Stimulated activated CD4-positive, alpha-beta T cell treated with anti-CD3 and anti-CD28 coated beads, Interleukin-4, amount 100 ng/mL, for 48 hours (primary cell): Measurements from ENCODE around the gene HOMER1.

Source experiments
- DNase-seq, 2 donors: peaks; one replicate each; pipeline ENCODE4 v3.0.0-alpha.2; 2020; ENCODE audit warnings: low read depth in 2 of 2

Gene HOMER1

GRCh38 chr5:79513704-79514390 lies at the start of gene HOMER1:
Gene HOMER1 (minus strand): TSS chr5:79514134. CDS start chr5:79512774, 1,360 bp downstream.
- peak; percentile 54 to 61 for DNase-seq

GRCh38 chr5:79563247-79563590 lies 49.3 kb upstream of the HOMER1 start:
- DNase-seq: no peak

- DNase-seq: no peak
Observed at GRCh38 chr5:79562351-79563246, 48.7 kb upstream of the HOMER1 start.

GRCh38 chr5:79561525-79561893 lies 47.6 kb upstream of the HOMER1 start:
- DNase-seq: peak; percentile 9 to 16

- peak in 1 of 2 donors; percentile 18 for DNase-seq
Observed at GRCh38 chr5:79560771-79561524, 47.0 kb upstream of the HOMER1 start.

GRCh38 chr5:79555418-79555817 lies 41.5 kb upstream of the HOMER1 start:
- no peak for DNase-seq

- DNase-seq: no peak
Observed at GRCh38 chr5:79552984-79553383, 39.0 kb upstream of the HOMER1 start.

GRCh38 chr5:79547982-79548381 lies 34.0 kb upstream of the HOMER1 start:
- no peak for DNase-seq

- no peak for DNase-seq
Observed at GRCh38 chr5:79547429-79547822, 33.5 kb upstream of the HOMER1 start.

- no peak for DNase-seq
Observed at GRCh38 chr5:79546782-79547428, 33.0 kb upstream of the HOMER1 start.

- no peak for DNase-seq
Observed at GRCh38 chr5:79544131-79544530, 30.2 kb upstream of the HOMER1 start.

GRCh38 chr5:79540939-79541338 lies 27.0 kb upstream of the HOMER1 start:
- DNase-seq: no peak

GRCh38 chr5:79536193-79536906 lies 22.4 kb upstream of the HOMER1 start:
- no peak for DNase-seq

- no peak for DNase-seq
Observed at GRCh38 chr5:79535477-79536192, 21.7 kb upstream of the HOMER1 start.

- DNase-seq: no peak
Observed at GRCh38 chr5:79529110-79529509, 15.2 kb upstream of the HOMER1 start.

- DNase-seq: no peak
Observed at GRCh38 chr5:79527431-79527830, 13.5 kb upstream of the HOMER1 start.

- no peak for DNase-seq
Observed at GRCh38 chr5:79526928-79527327, 13.0 kb upstream of the HOMER1 start.

- DNase-seq: no peak
Observed at GRCh38 chr5:79526493-79526892, 12.6 kb upstream of the HOMER1 start.

GRCh38 chr5:79521156-79521555 lies 7.2 kb upstream of the HOMER1 start:
- no peak for DNase-seq

GRCh38 chr5:79518718-79519117 lies 4.8 kb upstream of the HOMER1 start:
- DNase-seq: no peak

GRCh38 chr5:79517601-79518000 lies 3.7 kb upstream of the HOMER1 start:
- no peak for DNase-seq
